Measurements from ENCODE around the gene VAPA. TPM values are rescaled to one million over a fixed set of nuclear protein-coding genes. Genes with fewer than 3 reads are reported as not detected.

Gene VAPA
- total RNA-seq, 1 donor: 288 TPM

- no peak overlapping the region for H3K4me3 ChIP-seq (ENCODE audit: low read depth, low read length)
- DNase-seq (ENCODE audit: low read depth): no peak
- no peak for TF ChIP-seq CTCF (IDR thresholded peaks at IDR 0.05; ENCODE audit: insufficient read depth, low read depth, low read length)
Observed at GRCh38 chr18:9968081-9968848, 54.4 kb downstream of the VAPA start.

GRCh38 chr18:9969247-9969646 is 55.4 kb downstream of the VAPA start:
- no peak for DNase-seq (ENCODE audit: low read depth)
- no peak for TF ChIP-seq CTCF (IDR thresholded peaks at IDR 0.05; ENCODE audit: insufficient read depth, low read depth, low read length)

GRCh38 chr18:9971313-9971920 is 57.6 kb downstream of the VAPA start:
- H3K4me3 ChIP-seq (ENCODE audit: low read depth, low read length): no peak overlapping the region
- TF ChIP-seq CTCF (IDR thresholded peaks at IDR 0.05; ENCODE audit: insufficient read depth, low read depth, low read length): peak; percentile 78
- DNase-seq (ENCODE audit: low read depth): peak; percentile 89

More at GRCh38 chr18:9969247-9969646, 55.4 kb downstream of the VAPA start:
- H3K4me3 ChIP-seq (ENCODE audit: low read depth, low read length): no peak overlapping the region

- DNase-seq (ENCODE audit: low read depth): no peak
- TF ChIP-seq CTCF (IDR thresholded peaks at IDR 0.05; ENCODE audit: insufficient read depth, low read depth, low read length): no peak
- no peak overlapping the region for H3K4me3 ChIP-seq (ENCODE audit: low read depth, low read length)
Observed at GRCh38 chr18:9973470-9973869, 59.7 kb downstream of the VAPA start.

GRCh38 chr18:9974279-9974915 is 60.6 kb downstream of the VAPA start:
- H3K4me3 ChIP-seq (ENCODE audit: low read depth, low read length): no peak overlapping the region
- DNase-seq (ENCODE audit: low read depth): peak; percentile 67
- TF ChIP-seq CTCF (IDR thresholded peaks at IDR 0.05; ENCODE audit: insufficient read depth, low read depth, low read length): no peak

GRCh38 chr18:9975658-9976057 is 61.8 kb downstream of the VAPA start:
- no peak overlapping the region for H3K4me3 ChIP-seq (ENCODE audit: low read depth, low read length)
- TF ChIP-seq CTCF (IDR thresholded peaks at IDR 0.05; ENCODE audit: insufficient read depth, low read depth, low read length): no peak
- no peak for DNase-seq (ENCODE audit: low read depth)
